GM19025 (cell line): ENCODE results near the gene F9.

Experiments used
- ATAC-seq: cut with Tn5 transposase; IDR thresholded peaks from one replicate; pipeline ENCODE4 v1.9.1; 2021; ENCODE audit warnings: mild to moderate bottlenecking, low read depth, moderate library complexity; ENCODE audit not compliant: unreplicated experiment

F9 gene

GRCh38 chrX:139585613-139586012 is 55.1 kb downstream of the F9 start:
- ATAC-seq, result no peak

GRCh38 chrX:139596068-139596467 is 65.5 kb downstream of the F9 start:
- no peak for ATAC-seq

GRCh38 chrX:139600105-139600504 is 69.6 kb downstream of the F9 start:
- no peak for ATAC-seq
